ENCODE results near the gene CD5L.

CD5L gene

DNA sequence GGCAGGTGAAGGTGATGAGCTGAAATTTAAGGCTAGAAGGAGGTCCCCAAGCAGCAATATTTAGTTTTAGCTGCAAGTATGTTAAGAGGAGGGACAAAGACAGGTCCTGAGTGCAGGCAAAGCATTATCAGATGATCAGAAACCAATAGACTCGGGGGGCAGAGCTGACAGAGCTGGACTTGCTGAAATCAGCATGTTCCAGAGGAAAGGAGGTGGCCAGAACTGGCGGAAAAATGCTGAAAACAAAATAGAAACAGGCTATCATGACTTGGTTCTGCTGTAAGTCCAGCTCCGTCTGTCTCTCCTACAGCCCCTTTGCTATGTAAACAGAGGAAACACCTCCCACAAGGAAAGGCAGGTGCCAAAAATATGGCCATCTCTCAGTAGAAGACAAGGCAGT, at the start of gene CD5L:
TSS of gene CD5L (minus strand) at position 101 of the 400 bp plus-strand sequence. CDS start 107 bp downstream, outside the sequence.
- no peak for DNase-seq

DNA sequence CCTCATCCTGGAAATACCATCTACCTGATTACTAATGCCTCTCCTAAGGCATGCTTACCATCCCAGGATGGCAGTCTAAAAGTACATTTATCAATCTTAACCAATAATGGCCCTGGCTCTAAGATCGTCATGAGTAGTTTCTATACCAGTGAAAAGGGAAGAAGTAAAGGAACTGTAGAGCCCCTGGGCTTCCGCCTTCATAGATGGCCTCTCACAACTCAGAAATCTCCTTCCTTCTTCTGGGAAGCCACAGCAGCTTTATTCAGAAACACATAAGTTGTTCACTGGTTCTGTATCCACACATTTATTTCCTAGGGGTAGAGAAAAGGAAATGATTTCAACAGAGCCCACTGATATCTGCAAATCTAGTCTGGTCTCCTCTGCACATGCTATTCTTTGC, 41.0 kb upstream of the CD5L start:
- no peak for DNase-seq

DNA sequence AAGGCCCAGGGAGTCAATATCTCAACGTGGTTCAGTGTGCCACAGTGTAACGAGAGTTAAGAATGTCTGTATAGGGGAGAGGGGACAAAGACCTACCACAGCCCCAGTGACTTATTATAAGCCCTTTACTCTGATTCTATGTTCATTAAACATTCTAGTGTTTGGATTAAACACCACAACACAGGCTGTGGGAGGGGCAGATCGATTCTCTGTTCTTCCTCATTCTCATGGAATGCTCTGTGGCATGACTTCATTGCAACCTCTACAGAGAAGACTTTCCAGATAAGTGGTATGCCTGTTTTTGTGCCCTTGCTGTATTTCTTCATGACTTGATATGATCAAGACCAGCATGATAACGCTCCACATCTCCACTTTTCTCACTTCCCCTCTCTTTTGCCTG, 39.0 kb upstream of the CD5L start:
- DNase-seq: no peak

DNA sequence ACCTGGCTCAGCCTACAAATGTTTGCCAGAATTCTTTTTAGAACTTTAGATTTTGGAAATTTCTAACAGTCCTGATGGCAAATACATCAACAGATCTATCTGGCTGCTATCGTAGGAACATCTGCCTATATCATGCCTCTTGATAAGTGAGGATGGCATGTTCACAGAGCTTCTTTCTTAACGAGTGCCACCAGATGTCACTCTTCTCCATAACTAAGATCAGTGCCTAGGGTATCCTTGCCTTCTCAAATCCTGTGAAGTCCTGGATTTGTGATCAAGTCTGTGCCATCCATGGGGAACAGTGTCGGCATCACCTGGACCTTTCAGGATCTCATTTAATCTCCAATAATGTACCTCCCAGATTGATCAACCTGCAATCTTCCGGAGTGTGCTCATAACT, 36.5 kb upstream of the CD5L start:
- DNase-seq: no peak

DNA sequence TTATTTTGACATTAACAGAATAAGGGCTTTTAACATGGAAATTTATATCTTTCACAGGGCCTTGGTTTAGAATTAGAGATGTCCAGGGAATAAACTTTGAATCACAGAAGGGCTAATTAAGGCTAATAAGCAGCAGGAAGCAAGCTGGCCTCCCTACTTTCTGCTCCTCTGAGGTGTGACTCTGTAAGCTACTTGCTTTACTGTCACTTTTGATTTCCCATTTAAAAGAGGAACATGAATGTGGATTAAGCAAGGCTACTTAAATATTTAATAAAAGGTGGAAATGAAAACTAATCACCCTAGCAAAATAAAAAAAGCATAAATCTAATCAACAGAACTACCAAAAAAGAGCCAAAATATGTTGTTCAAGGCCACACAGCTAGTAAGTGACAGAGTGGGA, 28.9 kb upstream of the CD5L start:
- DNase-seq: no peak

DNA sequence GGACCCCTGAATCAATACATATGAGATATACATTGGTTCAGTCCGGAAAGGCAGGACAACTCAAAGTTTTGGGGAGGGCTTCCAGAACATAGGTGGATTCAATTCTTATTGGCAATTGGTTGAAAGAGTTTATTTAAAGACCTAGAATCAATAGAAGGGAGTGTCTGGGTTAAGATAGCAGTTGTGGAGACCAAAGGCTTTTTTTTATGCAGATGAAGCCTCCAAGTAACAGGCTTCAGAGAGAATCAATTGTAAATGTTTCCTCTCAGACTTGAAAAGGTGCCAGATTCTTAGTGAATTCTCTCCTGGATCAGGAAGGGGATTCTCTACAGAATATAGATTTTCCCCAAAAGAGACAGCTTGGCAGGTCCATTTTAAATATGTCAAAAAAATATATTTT, 27.0 kb upstream of the CD5L start:
- DNase-seq: no peak

DNA sequence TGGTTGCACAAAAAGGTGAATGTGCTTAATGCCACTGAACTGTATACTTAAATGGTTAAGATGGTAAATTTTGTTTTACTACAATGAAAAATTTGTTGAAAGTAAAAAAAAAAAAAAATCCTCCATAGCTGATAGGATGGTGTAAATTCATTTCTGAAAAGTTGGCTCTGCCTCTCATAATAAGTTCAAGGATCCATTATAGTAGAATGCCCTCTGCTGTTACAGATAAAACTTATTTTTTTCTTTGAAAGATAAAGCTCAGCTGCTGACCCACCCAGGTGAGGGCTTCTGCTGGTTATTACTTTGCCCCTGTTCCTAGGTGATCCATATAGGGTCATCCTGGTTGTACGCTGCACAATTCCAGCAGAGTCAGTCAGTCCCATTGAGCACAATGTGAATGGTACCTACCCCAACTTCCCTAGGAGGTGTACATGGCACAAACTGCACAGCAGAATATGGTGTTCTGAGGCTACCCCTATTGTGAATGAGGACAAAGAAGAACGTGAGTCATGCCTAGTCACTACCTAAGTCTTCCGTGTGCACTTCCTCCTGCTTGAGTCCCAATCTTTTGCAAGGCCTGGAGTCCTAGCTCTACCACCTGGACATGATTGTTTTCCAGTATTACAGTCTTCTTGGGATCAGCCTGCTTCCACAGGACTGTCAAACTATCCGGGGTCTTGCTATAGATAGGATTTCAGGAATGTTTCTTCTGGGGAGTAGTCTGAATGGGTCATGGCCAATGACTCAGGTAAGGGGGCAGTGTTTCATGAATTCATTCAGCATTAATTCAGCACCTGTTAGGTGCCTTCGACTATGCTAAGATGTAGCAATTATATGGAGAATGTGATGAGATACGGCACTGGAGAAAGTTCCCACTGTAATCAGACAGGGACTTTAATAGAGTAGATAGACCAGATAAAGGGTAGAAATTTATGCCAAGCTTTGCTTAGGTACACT, 20.8 kb upstream of the CD5L start:
- DNase-seq: no peak

DNA sequence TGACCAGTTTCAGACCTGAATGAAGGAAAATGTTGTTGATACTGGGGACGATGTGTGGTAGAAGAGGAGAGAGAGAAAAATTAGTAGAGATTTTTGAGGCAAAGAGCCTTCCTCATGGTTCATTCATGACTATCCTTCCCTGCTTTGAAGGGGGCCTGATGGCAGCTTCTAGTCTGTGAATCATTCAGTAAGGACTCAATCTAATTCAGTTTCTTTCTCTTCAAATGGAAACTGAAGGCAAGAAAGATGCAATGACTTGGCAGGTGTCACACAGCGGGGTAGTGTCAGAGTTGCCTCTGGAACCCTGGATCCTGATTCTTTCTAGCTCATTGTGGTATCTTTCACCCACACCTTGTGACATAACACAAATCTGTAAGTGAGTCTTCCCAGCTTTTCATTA, 14.9 kb upstream of the CD5L start:
- no peak for DNase-seq

DNA sequence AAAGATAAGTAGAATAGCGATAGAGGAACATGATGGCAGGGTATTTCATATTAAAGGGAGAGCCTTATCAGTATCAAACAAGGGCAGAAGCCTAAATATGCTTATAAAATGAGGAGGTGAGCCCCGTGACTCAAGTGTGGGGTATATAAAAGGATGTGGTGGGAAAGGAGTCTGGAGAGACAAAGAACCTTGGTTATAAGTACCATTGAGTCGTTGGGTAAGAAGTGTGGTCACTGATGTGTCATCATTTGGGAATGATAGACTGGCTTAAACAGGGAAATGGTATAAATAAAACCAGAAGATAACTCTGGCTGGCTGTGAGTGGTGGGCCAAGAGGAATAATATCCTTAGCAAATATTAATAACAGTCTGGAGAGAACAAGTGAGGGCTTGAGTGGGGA, 10.9 kb upstream of the CD5L start:
- DNase-seq: no peak

DNA sequence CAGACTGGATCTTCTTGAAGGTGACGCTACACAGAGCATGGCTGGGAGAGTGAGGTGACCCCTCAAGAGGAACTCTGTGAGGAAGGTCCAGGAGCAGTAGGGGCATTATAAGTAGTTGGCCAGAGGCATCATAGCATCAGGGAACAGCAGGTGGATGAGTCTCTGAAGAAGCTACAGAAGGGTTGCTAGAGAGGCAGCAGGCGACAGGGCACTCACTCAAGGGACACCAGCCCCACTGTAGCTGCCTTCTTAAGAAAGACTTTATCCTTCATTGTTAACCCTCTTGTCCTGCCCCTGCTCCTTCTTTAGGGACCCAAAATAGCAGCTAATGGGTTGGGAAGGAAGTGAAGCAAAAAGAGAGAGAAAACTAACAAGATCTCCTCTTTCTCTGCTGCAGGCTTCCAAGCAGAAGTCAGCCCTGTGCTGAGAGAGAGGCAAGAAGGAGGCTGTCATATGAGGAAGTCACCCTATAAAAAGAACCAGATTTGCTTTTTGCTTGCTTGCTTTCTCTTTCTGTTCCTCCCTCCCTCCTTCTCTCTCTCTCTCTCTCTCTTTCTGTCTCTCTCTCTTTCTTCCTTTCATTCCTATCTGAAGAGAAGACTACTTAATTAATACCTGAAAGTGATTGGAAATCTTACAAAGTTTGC, 7.7 kb upstream of the CD5L start:
- DNase-seq: no peak

DNA sequence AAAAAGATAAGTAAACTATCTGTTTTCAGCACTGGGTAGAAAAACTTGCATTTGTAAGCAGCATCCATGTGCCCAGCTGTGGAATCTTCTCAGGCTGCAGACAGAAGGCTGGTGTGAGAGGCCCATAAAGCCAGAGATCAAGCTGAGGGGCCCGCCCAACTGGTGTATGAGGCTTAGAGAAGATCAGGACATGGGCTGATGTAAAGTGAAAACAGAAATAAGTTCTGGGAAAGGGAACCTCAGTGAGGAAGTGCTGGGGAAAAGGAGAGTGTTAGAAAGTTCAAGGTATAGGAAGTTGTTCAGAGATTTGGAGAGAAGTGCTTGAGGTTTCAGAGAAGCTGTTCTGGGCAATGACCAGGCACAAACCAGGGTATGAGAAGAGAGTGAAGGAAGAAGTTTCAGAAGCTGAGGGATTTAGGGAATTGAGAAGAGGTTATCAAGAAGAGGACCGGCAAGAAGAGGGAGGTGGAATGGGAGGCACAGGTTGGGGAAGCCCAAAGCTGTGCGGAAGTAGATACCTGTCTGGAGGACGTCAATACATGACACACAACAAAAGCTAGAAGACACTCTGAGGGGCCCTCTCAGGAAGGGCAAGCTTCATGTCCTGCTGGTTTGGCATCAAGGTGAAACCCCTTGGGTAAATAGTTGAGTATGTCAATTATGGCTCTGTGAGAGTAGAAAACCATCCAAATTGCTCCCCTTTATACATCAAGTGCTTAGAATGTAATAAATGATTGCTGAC, 2.7 kb upstream of the CD5L start:
- DNase-seq: no peak

DNA sequence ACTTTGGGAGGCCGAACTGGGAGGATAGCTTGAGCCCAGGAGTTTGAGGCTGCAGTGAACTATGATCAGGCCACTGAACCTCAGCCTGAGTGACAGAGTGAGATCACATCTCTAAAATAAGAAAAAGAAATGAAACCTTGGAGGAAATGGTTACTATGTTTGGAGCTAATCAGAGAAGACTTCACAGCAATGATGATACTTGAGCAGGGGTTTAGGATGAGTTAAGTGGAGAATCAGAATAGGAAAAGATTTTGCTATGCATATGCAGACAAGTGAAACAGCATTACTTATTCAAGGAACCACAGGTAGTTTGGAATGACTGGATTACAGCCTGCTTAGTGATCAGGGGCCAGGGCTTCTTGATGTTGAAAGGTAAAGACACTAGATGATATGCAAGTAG, 1.3 kb upstream of the CD5L start:
- DNase-seq: no peak

DNA sequence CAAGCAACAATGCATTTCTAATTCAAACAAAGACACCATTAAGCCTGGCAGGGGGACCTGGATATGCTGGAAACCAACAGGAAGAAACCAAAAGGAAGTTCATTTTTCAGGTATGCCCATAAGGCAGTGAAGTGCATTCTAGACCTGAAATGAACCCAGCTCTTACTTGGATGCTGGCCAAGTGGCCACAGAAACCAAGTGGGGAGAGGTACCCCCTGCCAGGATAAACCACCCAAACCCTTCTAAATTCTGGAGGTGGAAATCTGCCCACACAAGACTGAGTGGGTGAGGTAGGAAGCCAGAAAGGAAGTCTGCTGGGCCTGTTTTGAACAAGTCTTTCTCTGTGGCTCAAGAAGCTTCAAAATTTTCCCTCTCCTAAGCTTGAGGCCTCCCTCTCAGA, 2.6 kb downstream of the CD5L start:
- DNase-seq: no peak

DNA sequence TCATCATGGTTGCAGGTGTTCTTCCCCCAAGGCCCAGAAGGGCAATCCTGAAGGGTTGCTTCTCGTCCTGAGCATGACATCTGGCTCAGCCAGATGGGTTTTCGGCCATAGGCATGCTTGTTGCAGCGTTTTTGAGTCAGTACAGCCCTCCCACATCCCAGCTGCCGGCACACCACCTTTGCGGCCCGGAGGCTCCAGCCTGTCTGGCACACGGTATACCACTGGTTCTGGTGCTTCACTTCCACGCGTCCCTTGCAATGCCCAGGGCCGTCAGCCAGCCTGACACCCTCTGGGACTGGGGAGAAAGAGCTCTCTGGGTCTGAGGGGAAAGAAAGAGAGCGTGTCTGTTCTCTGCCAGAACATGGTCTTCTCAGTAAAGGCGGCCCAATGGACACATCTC, 7.2 kb downstream of the CD5L start:
- no peak for DNase-seq

DNA sequence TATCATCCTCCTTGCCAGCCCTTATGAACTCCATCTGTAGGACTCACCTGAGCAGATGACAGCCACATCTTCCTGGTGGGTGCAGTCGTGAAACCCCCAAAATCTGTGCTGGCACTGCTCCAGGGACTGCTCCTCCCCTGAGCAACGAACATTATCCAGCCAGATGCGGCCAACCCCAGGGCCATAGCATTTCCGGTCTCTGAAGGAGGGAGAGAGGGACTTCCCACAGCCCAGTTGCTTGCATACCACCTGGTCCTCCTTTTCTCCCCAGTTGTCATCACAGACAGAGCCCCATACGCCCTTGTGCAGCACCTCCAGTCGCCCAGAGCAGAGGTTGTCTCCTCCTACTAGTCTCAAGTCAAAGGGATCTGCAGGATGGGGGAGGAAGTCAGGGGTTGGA, 8.5 kb downstream of the CD5L start:
- no peak for DNase-seq

DNA sequence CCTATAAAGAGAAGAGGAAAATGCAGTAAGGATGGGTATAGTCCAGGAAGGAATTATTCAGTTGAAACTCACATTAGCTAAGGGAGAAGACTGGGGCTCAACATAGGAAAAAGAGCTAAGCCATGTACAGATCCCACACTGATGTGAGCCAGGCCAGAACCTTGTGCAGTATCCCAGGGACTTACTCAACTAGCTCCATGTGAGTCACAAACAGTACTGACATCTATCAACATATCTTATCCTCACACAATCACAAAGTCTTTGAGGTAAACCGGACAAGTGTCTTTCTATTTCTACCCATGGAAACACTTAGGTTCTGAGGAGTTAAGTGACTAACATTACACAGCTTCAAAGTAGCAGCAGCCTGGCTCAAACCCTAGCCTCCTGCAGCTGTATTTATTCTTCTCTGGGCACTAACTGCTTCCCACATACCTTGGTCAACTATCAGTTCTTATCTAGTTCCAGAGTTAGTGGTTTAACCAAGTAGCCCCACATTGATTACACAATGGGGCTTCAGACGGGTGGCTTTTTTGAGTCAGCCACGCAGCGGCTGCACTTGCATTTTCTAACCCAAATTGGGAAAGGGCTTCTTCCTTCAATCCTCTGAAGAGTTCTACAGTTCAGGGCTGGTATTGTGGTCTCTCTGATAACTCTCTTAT, 9.5 kb downstream of the CD5L start:
- DNase-seq: no peak

DNA sequence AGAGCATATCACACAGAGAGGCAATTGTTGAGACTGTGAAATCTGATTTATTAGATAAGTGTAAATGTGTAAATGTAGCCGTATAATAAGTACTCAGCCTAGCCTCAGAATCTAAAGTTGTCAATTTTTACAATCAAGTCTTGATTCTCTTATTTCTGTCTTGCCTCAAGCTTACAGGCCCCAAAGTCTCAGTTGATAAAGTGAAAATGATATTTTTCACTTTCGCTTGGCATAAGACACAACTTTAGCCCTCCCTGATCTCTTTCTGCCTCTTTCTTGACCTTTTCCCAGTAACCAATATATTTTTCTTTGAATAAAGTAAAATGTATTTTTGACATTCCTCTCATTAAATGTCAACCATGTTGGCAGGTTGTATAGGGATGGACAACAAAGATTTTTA, 10.7 kb downstream of the CD5L start:
- no peak for DNase-seq

DNA sequence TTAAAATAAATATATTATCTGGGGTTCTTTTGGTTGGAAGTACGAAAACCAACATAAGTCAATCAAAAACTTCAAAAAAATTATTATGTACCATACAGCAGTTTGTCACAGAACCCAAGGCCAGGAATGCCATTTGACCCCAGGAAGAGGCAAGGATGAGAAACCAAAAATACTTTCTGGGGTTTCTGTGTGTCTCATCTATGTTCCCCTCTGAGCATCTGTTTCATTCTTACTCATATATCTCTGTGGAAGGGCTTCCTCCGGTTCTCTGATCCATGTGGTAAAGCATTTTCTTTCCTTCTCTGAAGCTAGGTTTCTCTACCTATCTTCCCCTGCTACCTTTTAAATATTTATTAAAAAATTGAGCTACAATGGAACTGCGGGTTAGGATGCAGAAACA, 11.9 kb downstream of the CD5L start:
- DNase-seq: no peak

DNA sequence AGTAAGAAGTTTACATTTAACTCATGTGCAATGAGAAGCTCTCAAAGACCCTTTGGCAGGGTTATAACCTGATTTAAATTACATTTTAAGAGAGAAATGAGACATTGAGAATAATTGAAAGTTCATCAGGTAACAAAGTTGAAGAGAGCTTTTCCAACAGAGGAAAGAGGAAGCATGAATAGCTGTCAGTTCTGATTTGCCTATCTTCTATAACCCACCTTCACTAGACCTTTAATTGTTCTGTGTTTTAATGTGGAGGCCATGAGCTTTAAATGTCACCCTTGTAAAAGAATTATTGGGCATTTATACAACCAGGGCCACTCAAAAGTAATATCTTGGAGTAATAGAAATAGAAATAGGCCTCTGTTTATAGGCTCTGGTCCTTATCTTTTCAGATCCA, 12.4 kb downstream of the CD5L start:
- DNase-seq: no peak

DNA sequence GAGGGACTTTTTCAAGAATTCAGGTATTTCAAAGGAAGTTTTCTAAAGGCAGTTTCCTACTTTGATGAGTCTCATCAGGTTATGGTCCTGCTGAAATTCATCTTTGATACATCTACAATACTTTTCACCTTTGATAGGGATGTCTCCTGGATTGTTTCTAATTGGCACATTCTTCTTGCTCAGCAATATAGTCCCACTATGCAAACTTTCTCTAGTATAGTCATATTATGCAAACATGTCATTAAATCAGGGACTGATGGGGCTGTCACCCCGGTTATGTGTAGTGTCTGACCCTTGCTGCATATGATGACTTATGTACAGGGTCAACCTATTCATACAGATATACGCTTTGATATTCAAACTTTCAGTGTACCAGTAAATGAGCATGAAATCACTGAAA, 21.3 kb downstream of the CD5L start:
- no peak for DNase-seq

DNA sequence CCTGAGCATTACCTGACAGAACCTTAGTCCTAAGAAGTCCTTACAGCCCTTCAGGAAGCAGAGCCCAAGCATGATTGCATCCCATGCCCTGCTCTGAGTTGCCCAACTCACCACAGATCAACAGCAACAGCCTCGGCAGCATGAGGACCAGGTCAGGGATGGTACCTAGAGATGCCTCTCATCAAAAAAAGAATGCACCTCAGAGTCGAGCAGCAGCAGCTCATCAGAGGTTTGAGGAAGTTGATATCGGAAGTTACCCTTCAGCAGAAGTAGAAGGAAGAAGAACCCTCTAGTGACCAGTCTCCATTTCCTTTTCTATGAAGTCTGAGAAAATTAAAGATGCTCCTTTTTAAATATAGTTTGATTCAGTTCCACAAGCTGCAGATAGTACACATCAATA, 21.7 kb downstream of the CD5L start, which contains the start of gene FCRL1:
TSS of gene FCRL1 (minus strand) at position 225 of the 400 bp plus-strand sequence. CDS start at position 142, 83 bp downstream.
- DNase-seq: no peak

DNA sequence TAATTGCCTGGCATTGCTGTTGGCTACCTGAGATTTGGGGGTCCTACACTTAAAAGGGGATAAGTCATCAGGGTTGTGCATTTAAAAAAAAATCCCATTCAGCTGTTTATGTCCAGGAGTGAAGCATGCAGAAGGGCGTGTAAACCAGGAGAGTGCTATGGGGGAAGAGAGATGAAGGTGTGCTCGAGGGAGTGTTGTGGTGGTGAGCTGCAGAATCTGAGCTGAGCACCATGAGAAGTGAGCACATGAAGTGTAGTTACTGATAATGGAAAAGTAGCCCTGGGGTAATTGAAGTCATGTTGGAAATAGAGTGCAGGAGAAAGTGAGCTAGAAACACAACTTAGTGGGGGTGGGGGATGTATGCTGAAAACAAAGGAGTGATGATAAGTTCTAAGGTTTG, 22.4 kb downstream of the CD5L start:
- no peak for DNase-seq

DNA sequence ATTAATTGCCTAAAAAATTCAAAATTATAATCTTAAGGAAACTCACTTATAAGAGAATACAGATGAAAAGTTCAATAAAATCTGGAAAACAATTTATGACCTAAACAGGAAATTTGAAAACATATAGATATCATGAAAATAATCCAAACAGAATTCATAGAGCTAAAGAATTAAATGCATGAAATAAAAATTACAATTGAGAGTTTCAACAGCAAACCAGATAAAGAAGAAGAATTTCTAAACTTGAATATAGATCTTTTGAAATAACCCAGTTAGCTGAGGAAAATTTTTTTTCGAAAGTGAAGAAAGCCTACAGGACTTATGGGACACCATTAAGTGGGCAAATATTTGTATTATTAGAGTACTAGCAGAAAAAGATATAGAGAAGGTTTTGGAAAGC, 28.3 kb downstream of the CD5L start:
- DNase-seq: no peak
